Epithelial cell of esophagus (primary cell): ENCODE data around the gene MTA3.
"Not testable (repeated sequence)": the region's sequence is repeated elsewhere in the genome, so short reads cannot be mapped to it uniquely, and the experiment has no call there.

Source experiments
- DNase-seq: peaks from one replicate; pipeline ENCODE4 v3.0.0; 2010; ENCODE audit warnings: low read depth
- H3K4me3 ChIP-seq: 2 replicates; pipeline ENCODE4 v1.5.1; 2011; ENCODE audit warnings: mild to moderate bottlenecking, low read length, control low read depth
- CTCF ChIP-seq: IDR thresholded peaks from 2 replicates; pipeline ENCODE4 v1.5.1; 2011; ENCODE audit warnings: low read depth, mild to moderate bottlenecking, low read length, control low read depth, inconsistent platforms; ENCODE audit not compliant: insufficient read depth; ENCODE audit errors: missing control alignments

Gene MTA3

GRCh38 chr2:42573256-42573655 lies 4.8 kb downstream of the MTA3 start:
- no peak for TF ChIP-seq CTCF
- H3K4me3 ChIP-seq = no peak overlapping the region
- no peak for DNase-seq

- no peak for TF ChIP-seq CTCF
Measured at GRCh38 chr2:42575458-42576064, 7.1 kb downstream of the MTA3 start.

DNA sequence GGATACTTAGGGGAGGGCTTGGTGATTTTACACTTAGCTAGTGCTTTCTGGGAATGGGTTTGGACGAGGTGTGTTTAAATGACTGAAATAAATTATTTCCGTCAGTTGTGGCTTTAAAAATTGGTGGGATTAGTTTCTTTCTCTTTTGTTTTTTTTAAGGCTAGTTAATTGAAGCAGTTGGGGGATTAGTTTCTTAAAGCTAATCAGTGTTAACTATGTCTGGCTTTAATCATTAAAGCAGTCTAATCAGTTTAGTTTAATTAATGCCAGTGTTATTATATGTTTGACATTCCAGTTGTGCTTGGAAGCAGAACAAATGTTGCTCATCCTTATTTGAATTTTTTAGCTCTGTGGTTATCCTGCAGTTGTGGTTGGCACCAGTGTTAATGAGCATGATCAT lies 10.2 kb downstream of the MTA3 start:
- no peak for TF ChIP-seq CTCF
- no peak overlapping the region for H3K4me3 ChIP-seq
- DNase-seq = no peak

More at GRCh38 chr2:42575458-42576064, 7.1 kb downstream of the MTA3 start:
- DNase-seq = no peak
- no peak overlapping the region for H3K4me3 ChIP-seq

GRCh38 chr2:42581257-42581656 lies 12.8 kb downstream of the MTA3 start:
- no peak overlapping the region for H3K4me3 ChIP-seq
- TF ChIP-seq CTCF = no peak
- DNase-seq = no peak

DNA sequence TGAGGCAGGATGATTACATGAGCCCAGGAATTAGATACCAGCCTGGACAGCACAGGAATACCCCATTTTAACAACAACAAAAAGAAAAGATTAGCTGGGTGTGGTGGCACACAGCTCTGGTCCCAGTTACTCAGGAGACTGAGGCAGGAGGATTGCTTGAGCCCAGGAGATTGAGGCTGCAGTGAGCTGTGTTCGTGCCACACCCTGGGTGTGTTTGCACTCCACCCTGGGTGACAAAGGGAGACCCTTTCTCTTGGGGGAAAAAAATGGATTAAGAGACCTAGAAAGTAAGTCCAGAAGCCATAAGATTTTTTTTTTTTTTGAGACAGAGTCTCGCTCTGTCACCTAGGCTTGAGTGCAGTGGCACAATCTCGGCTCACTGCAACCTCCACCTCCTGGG lies 16.2 kb downstream of the MTA3 start:
- DNase-seq, H3K4me3 ChIP-seq: not testable (repeated sequence)

- H3K4me3 ChIP-seq = no peak overlapping the region
- TF ChIP-seq CTCF = no peak
- peak; percentile 43 for DNase-seq
Measured at GRCh38 chr2:42585779-42586178, 17.3 kb downstream of the MTA3 start.

- no peak for TF ChIP-seq CTCF
- no peak for DNase-seq
- H3K4me3 ChIP-seq = no peak overlapping the region
Measured at GRCh38 chr2:42587526-42588117, 19.2 kb downstream of the MTA3 start.
